ENCODE data around the gene KLF5.

Gene KLF5

DNA sequence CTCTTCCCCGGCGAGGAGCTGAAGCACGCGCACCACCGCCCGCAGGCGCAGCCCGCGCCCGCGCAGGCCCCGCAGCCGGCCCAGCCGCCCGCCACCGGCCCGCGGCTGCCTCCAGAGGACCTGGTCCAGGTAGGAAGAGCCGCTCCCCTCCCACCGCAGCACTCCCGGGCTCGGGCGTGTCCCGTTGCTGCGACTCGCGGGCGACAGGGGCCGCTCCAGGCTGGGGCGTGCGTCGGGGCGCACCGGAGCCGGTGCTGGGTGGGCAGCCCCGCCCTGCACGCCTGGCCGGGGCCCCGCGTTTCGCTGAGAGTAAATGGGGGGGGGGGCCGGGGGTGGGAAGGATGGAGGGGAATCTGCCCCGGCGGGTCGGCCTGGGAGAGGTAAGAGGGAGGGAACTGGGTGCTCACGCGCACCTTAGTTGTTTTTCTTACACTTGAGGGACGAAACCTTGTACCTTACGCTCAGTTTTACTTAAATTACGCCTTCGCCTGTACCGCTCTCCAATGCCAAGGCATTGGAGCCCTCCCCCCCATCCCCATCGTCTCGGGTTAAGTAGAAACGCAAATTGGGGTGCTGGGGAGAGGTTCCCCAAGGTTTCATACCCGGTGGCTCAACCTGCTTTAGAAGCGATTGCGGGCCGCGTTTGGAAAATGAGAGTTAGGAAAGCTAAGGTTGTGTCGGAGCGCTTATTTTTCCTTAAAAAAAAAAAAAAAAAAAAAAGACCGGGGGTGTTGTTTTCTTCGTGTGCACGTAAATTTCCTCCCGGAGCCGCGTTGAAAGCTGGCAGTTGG, 850 bp downstream of the KLF5 start:
- peak; percentile 42 for DNase-seq

DNA sequence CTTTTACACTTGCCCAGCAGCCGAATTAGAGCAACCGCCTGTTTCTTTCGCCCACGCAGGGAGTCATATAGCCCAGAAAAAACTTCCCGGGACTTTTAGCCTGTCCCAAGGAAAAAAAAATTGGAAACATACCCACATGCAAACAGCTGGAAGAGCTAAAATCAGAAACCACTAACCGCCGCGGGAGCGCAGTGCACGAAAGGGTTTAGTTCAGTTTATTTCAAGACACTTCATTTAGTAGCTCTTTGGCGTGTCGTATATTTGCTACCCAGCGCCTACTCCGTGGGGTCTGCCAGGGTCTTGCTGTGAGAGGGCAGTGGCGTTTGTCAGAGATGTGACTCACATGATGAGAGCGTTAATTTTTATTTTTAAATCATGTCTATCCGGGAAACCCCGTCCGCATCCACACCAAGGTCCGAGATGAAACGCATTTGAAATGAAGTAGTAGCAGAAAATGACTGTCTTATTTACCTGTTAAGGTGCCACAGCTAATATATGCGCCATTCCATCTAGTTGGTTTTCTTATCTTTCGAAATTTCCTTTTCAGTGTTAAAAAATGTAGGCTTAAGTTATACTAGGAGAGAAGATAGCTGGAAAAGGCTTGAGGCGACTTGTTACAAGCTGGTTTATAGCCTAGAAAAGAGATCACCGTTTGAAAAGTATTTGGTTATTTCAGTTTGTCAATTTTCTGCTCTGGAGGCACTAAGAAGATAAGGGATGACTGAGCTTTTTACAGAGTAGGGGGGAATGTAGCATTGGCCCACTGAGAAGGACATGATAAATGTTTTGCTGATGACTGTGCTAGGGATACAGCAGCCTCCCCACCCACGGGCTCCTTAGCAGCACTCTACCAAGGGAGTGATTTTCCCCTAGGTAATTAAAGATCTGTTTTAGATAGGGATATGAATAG, 1.7 kb downstream of the KLF5 start:
- DNase-seq: peak; percentile 69

DNA sequence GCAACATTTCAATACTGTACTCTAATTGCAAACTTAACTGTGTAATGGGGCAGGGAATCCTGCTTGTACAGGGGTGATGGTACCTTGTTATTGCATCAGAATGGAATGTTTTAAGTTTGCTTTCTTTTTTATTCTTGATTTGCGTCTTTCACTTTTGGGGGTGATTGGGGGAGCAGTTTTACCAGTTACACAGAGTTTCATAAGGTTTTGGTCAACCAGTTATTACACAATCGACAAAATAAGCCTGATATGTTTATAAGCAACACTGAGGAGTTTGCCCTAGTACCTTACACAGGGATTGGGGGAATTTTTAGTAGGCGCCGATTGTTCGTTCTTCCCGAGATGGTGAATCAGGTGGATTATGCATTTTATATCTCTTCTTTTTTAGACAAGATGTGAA, 2.7 kb downstream of the KLF5 start:
- no peak for DNase-seq

DNA sequence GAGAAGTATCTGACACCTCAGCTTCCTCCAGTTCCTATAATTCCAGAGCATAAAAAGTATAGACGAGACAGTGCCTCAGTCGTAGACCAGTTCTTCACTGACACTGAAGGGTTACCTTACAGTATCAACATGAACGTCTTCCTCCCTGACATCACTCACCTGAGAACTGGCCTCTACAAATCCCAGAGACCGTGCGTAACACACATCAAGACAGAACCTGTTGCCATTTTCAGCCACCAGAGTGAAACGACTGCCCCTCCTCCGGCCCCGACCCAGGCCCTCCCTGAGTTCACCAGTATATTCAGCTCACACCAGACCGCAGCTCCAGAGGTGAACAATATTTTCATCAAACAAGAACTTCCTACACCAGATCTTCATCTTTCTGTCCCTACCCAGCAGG, 3.1 kb downstream of the KLF5 start:
- no peak for DNase-seq

DNA sequence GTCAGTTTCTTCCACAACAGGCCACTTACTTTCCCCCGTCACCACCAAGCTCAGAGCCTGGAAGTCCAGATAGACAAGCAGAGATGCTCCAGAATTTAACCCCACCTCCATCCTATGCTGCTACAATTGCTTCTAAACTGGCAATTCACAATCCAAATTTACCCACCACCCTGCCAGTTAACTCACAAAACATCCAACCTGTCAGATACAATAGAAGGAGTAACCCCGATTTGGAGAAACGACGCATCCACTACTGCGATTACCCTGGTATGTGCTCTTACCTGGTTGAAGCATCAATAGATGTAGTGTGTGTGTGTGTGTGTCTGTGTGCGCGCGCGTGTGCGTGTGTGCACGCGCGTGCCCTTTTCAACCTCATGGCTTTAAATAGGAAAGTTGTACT, 3.7 kb downstream of the KLF5 start:
- DNase-seq: no peak

DNA sequence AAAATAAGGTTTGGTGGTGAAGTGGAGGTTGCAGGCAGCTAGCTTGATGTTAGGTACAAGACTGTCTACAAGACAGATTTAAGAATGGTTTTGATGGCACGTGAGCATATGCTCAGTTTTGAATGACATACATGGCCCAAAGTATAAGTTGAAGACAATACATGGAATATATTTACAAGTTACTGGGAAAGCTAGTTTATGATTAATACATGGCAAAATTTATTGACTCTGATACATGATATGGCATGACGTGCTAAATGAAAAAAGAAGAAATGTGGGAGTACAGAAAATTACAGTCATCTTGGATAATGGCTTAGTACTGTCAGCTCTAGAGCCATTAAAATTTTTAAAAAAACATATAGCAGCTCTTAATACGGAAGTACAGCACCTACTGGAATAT, 4.4 kb downstream of the KLF5 start:
- no peak for DNase-seq

DNA sequence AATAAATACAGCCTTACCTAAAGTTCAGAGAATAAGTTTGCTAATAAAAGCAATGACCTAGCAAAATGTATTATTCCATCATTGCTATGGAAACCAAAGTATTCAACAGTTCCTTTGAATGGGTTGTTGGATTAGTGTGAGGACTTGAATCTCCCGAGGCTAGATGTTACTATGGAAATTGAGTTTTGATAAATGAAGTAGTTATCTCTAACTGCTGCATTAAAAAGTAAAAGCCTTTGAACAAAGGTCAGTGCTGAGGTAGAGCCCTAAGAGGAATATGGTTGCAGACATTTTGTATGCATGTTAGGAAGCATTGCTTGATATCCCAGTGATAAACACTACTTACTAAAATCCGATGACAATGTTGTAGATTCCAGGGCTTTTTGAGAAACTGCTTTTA, 6.2 kb downstream of the KLF5 start:
- no peak for DNase-seq

DNA sequence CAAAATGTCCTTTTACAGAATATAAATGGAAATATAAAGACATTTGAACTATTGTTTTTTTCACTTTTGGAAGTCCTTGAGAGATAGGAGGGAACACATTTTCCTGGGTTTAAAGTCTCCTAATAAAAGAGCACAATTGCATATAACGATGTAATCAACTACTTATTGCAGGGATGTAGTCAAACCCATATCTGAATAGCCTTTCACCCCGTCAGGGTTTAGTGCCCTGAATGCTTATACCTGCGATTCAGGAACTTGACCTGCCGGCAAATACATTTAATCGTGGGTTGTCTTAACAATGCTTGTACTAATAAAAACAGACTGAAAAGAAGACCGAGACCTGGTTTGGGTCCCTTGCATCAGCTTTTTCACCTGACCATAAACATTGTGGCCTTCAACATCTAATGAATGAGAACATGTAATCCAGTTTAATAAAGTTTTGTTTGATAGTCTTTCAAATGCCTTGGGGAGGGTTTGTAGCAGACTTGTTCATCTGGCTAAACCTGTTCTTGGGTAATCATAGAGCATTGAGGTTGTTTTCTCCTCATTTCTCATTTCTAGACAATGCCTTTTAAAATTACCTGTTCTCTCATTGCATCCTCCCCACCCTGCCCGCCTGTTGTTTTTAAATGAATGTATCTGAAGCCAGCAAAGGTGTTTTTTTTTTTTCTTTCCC, 7.0 kb downstream of the KLF5 start:
- no peak for DNase-seq

DNA sequence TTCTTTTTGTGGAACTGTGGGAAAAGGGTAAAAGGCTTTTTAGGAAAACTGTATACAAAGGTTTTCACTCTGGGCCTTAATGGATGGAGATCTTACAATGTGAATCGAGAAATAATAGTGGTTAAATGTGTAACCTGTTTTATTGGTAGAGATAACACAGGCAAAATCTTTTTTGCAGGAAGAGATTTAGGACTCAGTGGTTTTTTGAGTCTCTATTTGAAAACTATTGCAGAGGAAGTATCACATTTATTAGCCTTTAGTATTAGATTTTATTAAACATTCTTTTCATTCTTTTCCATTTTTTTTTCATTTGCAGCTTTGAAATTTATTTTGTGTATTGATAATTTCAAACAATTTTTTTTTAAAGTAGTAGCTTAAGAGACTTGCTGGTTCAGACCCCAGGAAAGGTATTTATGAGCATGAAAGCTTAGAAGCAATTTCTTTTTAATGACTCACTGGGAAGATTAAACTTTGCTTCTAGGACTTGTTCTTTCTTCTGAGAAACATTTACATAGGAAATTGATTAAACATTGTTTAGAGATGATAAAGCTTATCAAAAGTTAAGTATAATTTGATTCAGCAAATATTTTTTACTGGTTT, 10.5 kb downstream of the KLF5 start:
- DNase-seq: peak; percentile 21

DNA sequence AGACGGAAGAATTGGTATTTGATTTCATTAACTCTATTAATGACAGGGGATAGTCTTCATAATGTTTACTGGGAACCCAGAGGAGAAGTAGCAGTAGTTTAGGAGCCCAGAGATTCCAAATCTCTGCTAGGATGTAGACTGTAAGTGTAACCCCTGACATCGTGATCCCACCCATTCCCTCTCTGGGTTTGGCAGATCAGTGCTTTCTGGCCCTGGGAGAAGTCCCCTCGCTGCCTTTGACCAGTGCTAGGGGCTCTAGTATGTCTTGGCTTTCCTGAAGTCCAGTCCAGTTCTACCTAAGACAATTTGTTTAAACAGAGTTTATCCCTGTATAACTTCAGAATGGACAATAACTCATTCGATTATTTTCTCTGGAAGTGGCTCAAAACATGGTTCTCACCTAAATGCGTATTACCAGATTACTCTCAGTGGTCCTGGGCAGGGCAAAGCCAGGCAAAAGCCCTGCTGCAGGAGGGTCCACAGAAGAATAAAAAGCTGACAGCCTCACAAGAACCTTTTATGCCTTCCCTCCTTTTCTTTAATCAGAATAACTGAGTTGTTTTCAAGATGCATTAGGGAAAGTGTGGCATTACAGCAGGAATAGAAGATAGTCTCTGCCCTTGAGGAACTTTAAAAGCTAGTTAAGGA, 11.8 kb downstream of the KLF5 start:
- no peak for DNase-seq

DNA sequence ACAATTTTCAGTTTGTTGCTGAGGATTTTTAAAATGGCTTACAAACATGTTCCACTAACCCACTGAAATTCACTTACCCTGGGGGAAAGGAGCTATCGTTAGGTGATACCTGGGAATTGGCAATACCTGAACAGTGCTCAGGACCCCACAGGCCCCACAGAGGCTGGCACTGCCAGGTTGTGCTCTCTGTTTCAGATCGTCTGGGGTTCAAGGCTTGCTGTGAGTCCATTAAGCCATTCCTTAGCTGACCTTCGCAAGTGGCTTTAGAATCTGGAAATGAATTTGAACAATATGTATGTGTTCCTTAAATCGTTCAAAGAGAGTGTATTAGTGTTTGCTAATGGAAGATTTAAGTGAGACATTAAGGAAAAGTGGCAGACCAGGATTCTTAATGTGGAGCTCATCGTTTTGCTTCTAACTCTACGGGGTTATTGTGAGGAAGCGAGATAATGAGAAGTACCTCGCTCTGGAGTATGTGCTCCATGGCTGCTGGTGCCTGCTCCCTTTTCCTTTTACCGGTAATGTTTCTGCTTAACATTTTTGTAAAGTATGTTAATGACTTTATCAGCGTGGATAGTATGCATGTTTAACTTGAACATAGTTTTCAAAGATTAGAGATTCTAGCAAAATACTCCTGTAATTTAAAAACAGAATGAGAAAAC, 13.6 kb downstream of the KLF5 start:
- no peak for DNase-seq

DNA sequence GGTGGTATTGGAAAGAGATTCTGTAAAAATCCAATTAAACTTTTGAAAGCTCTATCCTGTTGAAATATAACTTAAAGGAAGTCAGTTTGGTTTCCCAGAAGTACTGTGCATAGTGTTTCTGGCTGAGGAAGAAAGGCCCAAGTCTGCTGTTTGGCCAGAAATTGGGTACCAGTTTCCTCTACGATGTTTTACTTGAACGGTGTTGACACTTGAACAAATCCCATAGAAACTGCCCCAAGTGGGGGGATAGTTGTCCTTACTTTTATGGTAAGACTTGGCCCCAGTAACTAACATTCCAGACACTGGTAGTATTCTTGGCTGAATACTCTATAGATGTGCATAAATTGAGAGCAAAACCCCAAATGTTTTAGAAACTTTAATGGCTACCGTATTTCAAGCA, 14.2 kb downstream of the KLF5 start:
- no peak for DNase-seq

DNA sequence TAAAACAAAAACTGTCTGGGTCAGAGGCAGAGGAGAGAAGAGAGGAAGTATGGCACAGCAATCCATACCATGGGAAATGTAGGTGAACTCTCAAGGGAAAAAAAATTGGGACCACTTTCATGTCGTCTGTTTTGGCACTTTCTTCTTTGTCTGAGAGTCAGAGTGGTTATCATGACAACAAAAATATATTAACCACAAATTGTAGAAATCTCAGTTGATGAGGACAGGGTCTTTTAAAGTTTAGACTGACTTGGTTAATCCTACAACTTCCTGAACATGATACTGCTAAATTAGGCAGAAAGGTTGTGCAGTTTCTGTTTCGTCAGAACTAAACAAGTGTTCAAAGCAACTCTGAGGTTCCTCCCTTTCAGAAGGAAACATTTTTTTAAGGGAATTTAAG, 15.2 kb downstream of the KLF5 start:
- DNase-seq: no peak

DNA sequence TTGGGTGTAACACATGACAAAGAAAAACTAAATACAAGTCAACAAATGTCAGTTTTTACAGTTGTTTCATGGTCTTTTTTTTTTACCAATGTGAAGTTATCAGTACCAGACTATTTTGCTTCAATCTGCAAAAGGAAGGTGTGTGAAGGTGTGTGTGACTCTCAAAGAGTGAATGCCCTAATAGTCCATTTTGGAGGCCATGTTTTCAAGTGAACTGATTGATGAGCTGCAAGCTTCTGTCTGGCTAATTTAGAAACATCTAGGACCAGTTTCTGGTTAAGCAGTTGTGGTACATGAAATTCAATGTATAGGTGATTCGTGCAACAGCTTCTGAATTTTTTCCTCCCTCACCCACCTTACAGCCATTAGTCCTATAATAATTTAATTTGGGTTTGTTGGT, 16.1 kb downstream of the KLF5 start:
- DNase-seq: no peak

DNA sequence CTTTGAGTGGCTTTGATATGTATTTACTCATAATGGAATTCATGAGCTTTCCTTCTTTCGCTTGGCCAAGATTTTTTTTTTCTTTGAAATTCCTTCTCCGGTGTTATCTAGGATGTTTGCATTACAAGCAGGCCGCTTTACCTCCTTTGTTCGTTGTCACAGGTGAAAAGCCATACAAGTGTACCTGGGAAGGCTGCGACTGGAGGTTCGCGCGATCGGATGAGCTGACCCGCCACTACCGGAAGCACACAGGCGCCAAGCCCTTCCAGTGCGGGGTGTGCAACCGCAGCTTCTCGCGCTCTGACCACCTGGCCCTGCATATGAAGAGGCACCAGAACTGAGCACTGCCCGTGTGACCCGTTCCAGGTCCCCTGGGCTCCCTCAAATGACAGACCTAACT, 16.7 kb downstream of the KLF5 start:
- no peak for DNase-seq

DNA sequence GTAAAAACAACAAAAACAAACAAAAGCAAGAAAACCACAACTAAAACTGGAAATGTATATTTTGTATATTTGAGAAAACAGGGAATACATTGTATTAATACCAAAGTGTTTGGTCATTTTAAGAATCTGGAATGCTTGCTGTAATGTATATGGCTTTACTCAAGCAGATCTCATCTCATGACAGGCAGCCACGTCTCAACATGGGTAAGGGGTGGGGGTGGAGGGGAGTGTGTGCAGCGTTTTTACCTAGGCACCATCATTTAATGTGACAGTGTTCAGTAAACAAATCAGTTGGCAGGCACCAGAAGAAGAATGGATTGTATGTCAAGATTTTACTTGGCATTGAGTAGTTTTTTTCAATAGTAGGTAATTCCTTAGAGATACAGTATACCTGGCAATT, 17.1 kb downstream of the KLF5 start:
- DNase-seq: peak; percentile 35

DNA sequence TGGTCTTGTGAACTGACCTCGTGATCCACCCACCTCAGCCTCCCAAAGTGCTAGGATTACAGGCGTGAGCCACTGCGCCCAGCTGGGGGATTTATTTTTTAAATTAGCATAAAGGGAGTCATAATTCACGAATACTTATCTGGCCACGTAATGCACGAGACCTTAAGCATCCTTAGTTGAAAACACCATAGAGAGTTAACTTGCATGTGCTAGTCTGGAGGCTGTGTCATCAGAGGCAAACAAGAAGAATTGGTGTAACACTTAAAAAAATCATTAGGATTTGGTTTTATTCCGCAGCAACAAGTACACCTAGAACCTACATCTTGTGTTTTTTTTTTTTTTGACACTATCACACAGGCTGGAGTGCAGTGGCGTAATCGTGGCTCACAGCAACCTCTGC, 19.1 kb downstream of the KLF5 start:
- DNase-seq: no peak

DNA sequence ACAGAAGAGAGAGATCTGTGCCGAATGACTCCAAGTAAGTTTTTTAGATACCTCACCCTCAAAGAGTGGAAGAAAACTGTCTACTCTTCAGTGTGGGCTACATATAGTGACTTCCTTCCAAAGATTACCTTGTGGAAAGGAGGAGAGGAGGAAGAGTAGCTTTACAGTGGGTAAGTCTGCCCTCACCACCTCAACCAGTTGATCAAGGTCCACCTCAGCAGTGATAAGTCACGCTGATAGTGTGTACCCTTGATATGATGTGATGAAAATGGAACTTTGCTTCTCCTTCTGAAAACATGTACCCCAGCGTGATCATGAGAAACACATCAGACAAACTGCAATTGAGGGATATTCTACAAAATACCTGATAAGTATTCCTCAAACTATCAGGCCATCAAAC, 20.6 kb downstream of the KLF5 start:
- DNase-seq: no peak

DNA sequence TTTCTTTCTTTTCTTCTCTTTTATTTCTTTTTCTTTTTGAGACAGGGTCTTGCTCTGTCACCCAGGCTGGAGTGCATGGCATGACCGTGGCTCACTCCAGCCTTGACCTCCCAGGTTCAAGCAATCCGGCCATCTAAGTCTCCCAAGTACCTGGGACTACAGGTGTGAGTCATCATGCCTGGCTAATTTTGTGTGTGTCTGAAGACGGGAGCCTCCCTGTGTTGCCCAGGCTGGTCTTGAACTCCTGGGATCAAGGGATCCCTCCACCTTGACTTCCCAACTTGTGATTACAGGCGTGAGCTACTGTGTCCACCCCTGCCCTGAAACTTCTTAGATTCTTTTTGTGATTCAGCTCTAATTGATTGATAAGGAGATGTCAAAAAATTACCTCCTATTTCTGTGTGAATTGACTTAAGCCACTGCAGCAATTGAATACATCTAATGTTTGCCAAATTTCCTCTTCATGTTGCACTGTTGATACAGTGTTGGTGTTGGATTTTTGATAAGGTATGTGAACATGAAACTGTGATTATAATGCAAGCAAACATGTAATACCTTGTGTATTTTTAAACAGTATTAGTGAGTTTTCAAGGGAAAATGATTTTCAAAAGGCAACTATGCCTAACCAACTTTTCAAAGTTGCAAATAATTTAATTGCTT, 22.6 kb downstream of the KLF5 start:
- no peak for DNase-seq

DNA sequence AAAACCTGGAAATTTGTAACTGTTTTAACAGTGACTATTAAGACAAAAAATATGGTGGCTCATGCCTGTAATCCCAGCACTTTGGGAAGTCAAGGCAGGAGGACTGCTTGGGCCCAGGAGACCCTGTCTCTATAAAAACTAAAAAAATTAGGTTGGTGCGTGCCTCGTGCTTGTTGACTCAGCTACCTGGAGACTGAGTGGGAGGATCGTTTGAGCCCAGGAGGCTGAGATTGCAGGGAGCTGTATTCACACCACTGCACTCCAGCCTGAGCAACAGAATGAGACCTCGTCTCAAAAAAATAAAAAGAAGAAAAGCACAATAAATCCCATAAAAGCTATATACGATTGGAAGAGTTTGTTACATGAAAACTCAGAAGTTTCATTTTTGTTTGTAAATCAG, 23.7 kb downstream of the KLF5 start:
- DNase-seq: no peak

DNA sequence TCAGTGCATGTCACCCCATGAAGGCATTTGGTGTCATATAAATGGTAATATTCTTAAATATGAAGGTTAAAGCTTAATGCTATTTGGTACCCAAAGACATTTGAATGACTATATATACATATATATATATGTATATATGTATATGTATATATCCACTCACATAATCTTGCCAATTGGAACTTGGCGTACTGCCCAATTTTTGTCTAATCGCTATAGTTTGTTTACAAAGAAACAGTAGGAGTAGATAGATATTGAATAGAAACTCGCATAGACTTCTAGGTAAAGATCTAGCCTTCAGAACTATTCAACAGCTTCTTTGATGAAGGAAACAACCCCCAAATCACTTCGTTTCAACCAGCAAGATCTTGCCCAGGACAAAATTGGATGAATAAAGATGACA, 24.1 kb downstream of the KLF5 start:
- DNase-seq: no peak

Measured in fibroblast of skin of scalp (primary cell).